HG03520 (cell line): Measurements from ENCODE around the gene IDNK.

ENCODE experiments used
- ATAC-seq: cut with Tn5 transposase; IDR thresholded peaks from one replicate; pipeline ENCODE4 v1.9.1; 2021; ENCODE audit warnings: mild to moderate bottlenecking, moderate library complexity; ENCODE audit not compliant: unreplicated experiment

Gene IDNK

DNA sequence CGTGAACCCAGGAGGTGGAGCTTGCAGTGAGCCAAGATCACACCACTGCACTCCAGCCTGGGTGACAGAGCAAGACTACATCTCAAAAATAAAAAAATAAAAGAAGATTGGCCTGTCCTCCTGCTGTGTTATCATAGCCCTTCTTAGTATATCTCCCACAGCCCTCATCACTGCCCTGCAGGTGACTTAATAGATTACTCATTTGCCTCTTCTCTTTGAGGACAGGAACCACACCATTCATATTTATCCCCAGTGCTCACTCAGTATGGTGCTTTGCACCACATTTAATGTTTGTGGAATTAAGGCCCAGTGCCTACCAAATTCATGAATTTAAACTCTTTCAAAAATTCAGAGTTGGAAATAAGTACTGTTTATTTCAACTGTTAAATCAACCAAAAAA lies 10.3 kb downstream of the IDNK start:
- no peak for ATAC-seq

DNA sequence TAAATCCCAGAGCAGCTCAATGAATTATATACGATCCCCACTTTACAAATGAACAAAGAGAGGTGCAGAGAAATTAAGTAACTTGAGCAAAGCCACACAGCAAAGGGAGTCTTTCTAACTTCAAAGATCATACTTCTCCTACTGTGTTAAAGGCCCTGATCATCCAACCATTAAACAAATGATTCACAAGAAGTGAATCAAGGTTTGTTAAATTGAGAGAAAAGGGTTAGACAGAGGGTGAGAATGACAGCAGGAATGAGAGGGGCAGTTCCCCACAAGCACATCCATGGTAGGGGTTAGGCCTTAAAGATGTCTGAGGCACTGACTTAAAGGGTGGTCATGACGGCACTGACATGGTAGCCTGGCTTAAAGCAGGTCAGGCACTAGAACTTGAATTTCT lies 10.7 kb downstream of the IDNK start:
- no peak for ATAC-seq

DNA sequence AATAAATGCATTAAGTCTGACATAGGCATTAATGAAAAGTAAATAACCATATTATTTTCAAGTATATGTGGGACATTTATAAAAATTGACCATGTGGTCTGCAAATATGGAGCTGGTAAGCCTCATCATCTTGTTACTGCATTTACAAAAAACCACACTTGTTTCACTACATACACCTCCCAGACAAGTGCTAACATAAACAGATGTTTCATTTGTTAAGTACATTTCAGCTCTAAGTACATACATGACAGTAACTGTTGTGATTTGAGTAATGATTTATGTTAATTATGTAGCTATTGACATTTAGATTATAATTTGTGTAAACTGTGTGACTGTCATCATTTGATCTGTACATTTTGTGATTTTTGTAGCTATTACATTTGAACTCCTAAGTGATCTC lies 13.9 kb downstream of the IDNK start:
- ATAC-seq = peak; percentile 56

DNA sequence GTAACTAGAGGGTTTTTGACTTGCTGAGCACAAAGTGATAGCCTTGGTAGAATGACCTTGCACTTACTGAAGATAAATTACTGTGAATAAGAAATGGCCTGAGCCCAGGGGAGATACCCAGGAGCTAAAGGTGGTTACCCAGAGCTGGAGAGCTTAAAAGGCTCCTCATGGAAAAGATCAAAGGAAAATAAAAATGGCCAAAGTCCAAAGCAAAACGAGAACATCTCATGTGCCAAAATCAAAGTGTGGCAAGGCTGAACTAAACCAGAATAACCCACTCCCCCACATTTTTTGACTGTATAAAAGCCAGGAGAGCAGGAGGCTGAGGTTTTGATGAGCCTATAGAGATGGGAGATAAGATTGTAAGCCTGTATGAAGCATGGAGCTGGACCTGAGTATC lies 14.4 kb downstream of the IDNK start:
- no peak for ATAC-seq

DNA sequence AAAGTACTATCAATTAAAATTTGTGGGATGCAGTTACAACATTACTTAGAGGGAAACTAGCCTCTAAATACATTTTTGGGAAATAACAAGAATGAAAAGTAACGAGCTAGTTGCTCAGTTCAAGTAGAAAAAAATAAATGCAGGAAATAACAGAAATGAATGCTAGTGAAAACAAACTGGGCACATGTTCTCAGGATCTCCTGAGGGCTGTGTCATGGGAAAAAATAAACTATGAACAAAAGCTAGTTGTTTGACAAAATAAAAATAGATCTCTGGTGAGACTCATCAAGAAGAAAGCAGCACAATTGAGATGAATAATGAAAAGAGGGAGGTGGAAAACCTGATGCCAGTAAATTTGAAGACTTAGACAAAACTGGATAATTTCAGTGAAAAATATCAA lies 16.3 kb downstream of the IDNK start:
- no peak for ATAC-seq

DNA sequence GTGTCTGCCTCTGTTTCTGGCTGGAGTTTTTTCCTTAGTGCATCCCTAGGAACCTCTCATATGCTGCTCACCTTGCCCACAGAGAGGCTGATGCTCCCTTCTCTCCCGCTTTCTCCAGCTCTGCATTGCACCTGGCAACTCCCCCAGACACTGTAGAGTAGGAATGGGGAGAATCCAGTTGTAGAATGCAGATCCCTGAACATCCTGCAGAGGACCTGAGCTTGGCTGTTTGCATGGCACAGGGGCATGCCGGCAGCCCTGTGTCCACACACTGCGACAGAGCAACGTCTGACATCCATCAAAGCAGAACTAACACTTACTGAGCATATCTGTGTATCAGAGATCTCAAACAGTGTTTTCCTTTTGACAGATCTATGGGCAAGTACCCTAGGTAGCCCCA lies 19.9 kb downstream of the IDNK start:
- no peak for ATAC-seq

DNA sequence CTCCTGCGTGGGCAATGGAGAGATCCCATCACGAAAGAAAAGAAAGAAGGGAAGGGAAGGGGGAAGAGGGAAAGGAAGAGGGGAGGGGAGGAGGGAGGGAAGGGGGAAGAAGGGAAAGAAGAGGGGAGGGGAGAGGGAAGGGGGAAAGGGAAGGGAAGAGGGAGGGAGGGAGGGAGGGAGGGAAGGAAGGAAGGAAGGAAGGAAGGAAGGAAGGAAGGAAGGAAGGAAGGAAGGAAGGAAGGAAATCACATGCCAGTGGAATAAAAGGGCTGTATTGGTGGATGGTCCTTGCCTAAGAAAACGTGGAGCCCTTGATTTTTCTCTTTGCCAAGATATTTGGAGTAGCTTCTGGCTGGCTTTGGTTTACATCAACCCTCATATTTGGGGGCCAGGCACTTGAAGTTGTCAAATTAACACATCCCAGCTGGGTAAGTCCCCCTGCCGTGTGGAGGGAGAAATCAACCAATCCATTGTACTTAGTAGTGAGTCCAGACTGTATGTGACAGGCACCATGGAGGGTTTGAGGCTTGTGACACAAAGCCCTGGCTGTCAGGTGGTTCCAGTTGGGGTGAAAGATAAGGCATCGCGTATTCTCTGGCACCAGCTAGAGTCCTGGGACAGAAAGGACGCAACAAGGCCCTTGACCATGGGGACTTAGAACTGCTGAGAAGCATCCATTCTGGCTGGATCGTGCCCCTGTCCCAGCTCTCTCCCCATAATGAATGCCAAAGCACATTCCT lies 23.7 kb downstream of the IDNK start:
- ATAC-seq = no peak

DNA sequence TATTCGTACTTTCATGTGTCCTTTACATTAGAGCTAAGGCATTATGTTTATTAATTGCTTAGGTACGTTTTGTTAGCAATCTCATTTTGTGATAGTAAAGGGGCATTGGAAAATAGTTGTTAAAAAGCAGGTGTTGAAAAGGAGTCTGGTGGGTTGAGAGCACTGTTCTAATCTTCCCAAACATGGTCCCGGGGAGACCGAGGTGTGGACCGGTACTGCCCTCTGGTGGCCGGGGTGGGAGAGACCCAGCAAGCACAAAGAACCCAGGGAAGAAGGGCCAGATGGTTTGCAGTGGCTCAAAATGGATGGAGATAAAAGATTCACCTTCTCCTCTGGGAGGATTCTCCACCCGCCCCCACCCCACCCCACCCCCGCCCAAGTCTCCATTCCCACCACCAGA lies 26.1 kb downstream of the IDNK start:
- ATAC-seq = peak; percentile 59

DNA sequence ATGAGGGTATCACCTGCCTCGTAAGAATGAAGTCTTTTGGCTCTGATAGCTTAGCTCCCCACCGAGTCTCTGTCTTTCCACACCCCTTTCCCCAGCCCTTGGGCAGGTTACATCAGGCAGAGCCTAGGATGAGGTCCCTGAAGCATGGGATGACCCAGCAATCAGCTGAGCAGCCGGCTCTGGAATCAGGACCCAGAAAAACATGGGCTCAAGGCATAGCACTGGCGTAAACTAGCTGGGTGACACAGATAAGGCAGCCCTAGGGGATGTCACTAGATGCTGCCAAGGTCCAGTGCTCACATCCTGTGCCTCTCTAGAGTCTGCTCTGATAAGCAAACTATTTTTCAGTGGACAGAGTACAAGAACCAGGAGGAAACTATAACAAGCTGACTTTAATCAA lies 26.6 kb downstream of the IDNK start:
- no peak for ATAC-seq

DNA sequence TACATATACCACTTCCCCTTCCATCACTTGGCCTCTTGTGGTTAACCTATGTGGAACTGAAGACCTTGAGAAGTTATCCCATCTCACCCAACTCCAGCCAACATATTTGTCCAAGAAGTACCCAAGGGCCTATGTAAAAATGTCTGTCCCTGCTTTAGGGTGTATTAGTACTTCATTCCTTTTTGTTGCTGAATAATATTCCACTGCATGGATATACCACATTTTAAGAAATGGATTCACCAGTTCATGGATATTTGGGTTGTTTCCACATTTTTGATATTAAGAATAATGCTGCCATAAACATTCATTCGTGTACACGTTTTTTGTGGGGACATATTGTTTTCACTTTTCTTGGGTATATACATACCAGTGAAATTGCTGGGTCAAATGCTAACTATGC lies 28.6 kb downstream of the IDNK start:
- no peak for ATAC-seq

DNA sequence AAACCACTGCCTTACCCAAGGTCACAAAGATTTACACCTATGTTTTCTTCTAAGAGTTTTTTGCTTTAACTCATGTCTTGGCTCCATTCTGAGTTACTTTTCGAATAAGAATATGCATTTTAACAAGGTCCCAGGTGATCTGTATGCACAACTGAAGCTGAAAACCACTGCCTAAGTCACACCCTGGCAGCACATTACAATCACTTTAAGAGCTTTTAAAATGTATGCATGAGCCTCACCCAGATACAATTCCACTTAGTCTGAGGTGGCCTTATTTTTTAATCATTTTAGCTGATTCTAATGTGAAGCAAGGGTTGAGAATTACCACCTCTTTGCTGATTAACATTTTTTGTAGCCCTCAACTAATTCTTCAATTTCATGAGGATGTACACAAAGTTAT lies 29.5 kb downstream of the IDNK start:
- no peak for ATAC-seq

DNA sequence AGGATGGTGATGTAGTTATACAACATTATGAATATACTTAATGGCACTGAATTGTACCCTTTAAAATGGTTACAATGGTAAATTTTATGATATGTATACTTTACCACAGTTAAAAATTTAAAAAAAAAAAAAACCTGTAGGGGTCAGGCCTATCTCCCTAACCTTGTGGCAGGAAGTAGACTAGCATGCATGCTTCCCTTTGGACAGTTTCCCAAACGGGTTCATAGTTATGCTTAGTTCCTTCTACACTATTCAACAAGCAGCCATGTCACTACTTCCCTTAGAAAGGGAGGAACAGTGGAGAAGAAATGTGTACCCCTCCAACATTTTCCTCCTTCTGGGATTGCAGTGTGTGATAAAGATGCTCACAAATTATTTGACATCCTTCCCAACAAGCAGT lies 32.5 kb downstream of the IDNK start:
- no peak for ATAC-seq

DNA sequence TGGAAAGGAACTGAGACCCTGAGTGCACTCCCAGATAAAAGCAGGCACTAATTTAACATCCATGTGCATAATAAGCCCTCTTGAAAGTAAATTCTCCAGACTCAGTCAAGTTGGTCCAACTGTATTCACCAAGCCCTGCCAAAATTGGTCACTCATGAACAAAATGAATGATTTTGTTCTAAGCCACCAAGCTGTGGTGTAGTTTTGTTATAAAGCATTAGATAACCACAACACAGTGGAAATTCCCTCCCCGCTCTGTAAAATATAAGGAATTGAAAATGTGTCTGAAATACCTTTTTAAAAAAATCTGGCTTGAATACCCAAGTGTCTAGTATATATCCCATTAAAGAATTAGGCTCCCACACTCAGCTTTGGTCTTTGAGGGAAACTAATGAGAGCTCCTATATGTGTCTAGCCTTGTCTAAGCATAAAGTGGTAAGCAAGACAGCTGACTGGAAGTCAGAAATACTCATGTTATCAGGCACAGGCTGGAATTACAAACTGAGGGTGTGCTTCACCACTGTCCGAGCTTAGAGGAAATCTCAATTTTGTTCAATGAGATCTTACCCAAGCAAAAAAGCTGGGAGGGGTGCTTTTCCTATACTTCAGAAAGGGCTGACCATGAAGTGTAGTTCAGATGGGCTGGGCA lies 33.2 kb downstream of the IDNK start:
- no peak for ATAC-seq

DNA sequence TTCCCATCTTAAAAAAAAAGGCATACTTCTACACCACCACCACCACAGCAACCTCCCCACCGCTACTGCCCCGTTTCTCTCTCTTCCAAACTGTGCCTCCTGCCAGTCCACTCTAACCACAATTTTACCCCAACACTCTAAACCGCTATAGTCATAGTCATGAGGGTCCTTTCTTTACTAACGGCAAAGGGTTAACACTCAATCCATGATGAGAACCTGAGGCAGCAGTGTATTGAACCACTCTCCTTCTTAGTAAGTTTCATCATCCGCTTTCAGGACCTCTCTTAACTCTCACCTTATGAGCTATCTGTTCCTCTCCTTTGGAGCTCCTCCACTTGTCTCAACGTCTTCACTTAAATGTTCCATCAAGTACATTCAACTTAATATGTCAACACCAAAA lies 34.0 kb downstream of the IDNK start:
- ATAC-seq = peak; percentile 59

DNA sequence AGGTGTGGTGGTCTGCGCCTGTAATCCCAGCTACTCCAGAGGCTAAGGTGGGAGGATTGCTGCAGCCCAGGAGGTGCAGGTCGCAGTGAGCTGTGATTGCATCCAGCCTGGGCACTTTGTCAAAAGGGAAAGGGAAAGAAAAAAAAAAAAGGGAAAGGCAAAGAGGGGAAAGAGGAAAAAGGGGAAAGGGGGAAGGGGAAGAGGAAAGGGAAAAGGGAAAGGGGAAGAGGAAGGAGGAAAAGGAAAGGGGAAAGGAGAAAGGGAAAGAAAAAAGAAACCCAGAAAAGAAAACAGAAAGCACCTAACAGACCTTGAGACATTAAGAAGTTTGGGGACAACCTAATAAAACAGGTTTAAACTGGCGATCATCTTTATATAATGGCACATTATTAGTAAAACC lies 40.0 kb downstream of the IDNK start:
- ATAC-seq = no peak

DNA sequence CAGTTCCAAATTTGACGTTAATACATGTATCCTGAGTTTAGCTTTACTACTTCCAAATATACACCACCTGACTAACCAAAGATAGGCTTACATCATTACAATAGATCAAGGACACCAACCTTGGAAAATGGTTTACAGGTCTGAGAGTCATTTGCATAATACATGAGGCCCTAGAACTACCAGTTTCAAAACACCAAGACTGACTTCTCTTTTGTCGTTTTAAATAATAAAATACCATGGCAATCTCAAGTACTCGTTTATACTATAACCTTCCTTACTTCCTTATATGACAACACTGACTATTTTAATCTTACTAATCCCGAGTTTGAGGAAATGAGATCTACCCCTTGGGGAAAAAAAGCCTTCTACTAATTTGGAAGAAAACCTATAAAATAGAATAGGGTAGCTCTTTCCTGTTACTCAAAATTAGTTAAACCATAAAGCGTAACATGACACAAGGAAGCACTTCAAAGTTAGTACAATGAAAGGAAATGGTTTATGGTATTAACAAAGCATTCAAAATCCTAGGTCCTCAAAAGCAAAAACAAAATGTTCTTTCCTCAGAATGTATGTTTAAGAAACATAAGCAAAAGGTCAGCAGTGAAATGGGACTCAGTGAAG lies 42.7 kb downstream of the IDNK start:
- peak; percentile 94 for ATAC-seq

DNA sequence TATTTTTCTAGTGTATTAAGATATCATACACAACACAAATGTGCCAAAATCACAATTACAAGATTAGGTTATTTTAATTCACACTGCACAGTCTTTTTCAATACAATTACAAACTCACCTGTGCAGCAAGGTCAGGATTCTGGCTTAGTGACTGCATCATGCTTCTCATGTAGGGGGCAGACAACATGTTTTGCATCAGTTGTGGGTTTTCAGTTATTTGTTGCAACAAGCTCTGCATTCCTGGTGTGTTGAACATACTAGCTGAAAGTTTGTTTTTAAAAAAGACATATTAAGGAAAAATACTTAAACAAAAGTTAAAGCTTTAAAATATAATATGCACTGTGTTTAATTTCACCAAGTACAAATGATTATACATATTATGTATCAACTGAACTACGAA lies 46.1 kb downstream of the IDNK start:
- no peak for ATAC-seq

DNA sequence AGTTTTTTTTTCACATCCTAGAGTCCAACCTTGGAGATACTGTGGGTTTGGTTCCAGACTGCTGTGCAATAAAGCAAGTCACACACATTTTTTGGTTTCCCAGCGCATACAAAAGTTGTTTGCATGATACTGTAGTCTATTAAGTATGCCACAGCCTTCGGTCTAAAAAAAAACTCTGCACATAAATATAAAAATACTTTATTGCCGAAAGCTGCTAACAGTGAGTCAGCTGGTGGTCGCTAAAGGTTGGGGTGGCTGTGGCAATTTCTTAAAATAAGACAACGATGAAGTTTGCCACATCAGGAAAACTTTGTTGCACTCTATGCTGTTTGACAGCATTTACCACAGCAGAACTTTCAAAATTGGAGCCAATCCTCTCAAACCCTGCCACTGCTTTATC lies 47.4 kb downstream of the IDNK start:
- ATAC-seq = no peak

DNA sequence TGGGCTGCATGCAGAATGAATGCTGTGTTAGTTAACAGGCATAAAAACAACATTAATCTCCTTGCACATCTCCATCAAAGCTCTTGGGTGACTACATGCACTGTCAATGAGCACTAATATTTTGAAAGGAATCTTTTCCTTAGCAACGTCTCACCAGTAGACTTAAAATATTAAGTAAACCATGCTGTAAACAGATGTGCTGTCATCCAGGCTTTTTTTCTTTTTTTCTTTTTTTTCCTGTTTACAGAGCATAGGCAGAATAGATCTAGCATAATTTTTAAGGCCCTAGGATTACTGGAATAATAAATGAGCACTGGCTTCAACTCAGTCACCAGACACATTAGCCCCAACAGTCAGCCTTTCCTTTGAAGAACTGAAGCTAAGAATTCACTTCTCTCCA lies 48.5 kb downstream of the IDNK start:
- ATAC-seq = no peak

DNA sequence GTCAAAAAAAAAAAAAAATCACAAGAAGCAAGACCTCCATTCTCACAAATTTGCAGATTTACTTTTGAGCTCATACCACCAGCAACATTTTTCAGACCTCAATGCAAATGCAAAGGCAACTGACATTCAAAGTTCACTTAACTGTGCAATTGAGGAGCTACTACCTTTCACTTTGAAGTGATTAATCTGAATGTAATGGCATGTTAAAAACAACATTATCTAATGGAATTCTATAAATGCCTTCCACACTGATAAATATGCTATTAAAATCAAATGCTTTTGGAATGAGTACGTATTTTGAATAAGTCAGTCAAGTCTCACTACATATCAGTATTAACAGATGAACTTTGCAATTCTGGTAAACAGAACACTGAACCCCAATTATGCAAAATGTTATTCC lies 52.5 kb downstream of the IDNK start:
- no peak for ATAC-seq

DNA sequence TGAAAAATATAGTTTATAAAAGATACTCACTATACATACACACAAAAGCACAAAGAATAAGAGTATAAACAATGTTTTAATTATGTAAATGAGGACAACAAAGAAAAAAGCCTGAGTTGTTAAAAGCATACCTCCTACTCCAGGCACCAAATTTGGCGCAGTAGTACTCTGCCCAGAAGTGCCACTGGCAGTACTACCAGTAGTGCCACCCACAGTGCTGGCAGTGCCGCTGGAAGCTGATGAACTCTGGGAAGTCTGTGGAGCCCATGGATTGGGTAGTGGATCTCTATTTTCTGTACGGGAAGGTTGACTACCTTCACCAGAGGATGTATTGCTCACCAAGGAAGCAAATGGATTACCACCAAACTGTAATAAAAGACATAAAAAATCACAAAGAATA lies 54.7 kb downstream of the IDNK start:
- ATAC-seq = no peak

DNA sequence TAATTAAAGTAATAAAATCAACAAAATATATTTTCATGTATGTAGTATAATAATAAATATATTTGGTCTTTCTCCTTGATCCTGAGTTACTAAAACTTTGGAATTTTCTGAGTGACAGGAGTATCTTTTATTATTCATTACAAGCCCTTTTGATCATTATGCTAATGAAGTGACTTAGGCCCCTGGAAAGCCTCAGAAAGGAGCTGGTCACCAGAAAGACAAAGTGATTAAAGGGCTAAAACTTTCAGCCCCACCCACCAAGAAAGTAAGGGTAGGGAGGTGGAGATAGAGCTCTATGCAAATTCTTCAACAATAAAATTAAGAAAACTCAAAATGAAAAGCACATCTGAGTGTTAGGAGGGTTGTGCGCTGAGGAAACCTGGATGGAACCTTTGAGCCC lies 57.3 kb downstream of the IDNK start:
- no peak for ATAC-seq

DNA sequence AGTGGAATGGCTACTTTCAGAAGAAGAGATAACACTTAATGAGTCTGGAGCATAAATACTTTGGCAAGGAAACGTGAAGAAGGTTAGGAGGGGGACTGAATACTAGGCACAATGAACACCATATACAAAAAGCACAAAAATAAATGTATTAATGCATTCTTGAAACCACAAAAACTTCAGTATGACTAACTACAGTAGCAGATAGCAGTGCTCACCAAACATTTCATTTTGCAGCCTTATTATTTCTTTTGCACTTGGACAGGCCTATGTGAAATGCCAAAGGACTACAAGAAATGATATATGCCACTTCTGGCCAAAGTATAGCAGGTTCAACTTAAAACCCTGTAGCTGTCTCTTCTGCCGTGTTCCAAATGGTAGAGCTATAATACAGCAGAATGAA lies 58.5 kb downstream of the IDNK start:
- no peak for ATAC-seq
